ENCODE measurements around the gene EMCN. TPM values are rescaled to one million over a fixed set of nuclear protein-coding genes. Genes with fewer than 3 reads are reported as not detected.

EMCN gene
- total RNA-seq, 1 donor from 2014 or later = 4.3 TPM

DNA sequence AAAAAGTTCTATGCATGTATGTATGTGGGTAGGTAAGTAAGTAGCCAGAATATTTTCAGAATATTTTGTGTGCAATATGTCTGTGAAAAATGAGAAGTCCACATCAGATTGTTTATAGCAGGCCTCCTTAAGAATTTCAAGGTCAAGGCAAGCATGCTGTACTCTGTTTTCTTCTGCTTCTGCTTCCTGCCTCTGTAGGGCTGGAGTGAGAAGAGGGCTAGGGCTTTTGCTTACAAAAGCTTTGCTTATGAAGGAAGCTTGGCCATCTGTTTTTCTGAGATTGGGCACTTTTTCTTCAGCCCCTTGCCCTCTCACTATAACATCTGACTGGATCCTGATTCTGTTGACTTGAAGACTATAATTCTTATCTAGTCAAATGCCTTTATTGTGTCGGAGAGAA, 150.4 kb downstream of the EMCN start:
- no peaks in the 10 kb centered on the region for H3K9me3 Mint-ChIP-seq
- H3K36me3 Mint-ChIP-seq = no peaks in the 10 kb centered on the region
- H3K27ac Mint-ChIP-seq = no peak overlapping the region
- no peak for DNase-seq (ENCODE audit: low spot score in 2 of 2, unreplicated experiment in 2 of 2)
- H3K4me3 Mint-ChIP-seq = no peak overlapping the region
- no peaks in the 10 kb centered on the region for H3K27me3 Mint-ChIP-seq (ENCODE audit: low read depth)
- H3K4me1 Mint-ChIP-seq = no peaks in the 10 kb centered on the region
- TF ChIP-seq, protein P1, sequence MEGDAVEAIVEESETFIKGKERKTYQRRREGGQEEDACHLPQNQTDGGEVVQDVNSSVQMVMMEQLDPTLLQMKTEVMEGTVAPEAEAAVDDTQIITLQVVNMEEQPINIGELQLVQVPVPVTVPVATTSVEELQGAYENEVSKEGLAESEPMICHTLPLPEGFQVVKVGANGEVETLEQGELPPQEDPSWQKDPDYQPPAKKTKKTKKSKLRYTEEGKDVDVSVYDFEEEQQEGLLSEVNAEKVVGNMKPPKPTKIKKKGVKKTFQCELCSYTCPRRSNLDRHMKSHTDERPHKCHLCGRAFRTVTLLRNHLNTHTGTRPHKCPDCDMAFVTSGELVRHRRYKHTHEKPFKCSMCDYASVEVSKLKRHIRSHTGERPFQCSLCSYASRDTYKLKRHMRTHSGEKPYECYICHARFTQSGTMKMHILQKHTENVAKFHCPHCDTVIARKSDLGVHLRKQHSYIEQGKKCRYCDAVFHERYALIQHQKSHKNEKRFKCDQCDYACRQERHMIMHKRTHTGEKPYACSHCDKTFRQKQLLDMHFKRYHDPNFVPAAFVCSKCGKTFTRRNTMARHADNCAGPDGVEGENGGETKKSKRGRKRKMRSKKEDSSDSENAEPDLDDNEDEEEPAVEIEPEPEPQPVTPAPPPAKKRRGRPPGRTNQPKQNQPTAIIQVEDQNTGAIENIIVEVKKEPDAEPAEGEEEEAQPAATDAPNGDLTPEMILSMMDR (IDR thresholded peaks at IDR 0.05; ENCODE audit: unreplicated experiment) = no peak

DNA sequence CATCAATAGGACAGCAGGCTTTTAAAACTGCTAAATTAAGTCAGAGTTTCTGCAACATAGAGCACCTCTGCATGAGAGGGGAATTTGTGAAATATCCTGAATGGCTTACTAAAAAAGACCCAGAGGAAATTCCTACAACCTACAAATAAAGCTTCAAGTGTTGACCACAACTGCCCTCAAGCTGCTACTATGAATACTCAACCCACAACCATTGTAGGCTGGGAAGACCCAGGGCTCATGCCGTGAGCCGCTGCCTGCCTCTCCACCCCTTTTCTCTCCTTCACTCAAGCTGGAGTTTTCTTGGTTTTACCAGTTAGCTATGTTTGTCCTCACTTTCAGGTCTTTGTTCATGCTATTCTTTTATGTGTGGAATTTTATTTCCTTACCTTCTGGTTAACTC, 151.6 kb downstream of the EMCN start:
- H3K4me3 Mint-ChIP-seq = no peak overlapping the region
- H3K27ac Mint-ChIP-seq = no peak overlapping the region
- no peaks in the 10 kb centered on the region for H3K9me3 Mint-ChIP-seq
- no peaks in the 10 kb centered on the region for H3K4me1 Mint-ChIP-seq
- TF ChIP-seq, protein P1 (IDR thresholded peaks at IDR 0.05; ENCODE audit: unreplicated experiment) = no peak
- H3K27me3 Mint-ChIP-seq (ENCODE audit: low read depth) = no peaks in the 10 kb centered on the region
- DNase-seq (ENCODE audit: low spot score in 2 of 2, unreplicated experiment in 2 of 2) = no peak
- no peaks in the 10 kb centered on the region for H3K36me3 Mint-ChIP-seq

DNA sequence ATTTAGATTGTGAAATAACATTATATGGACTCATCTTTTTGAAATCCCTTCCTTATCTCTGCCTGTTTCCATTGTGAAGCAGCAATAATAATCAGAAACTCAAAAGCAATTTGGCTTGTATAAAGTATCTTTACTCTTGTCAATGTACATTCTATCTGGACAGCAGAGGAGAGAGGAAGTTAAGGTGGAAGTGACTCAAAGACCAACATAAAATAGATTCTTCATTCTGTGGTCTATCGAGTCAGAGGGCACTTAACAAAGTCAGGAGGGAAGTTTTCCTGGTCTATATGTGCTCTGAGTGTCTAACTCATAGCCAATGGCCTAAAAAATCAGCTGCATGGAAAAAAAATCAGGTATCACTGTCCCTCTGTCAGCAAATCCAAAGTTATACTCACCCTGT, 155.5 kb downstream of the EMCN start:
- no peak overlapping the region for H3K27ac Mint-ChIP-seq
- TF ChIP-seq, protein P1 (IDR thresholded peaks at IDR 0.05; ENCODE audit: unreplicated experiment) = no peak
- no peaks in the 10 kb centered on the region for H3K27me3 Mint-ChIP-seq (ENCODE audit: low read depth)
- peaks cover 20% of the 10 kb centered on the region for H3K9me3 Mint-ChIP-seq
- H3K36me3 Mint-ChIP-seq = peaks cover under 1% of the 10 kb centered on the region
- H3K4me1 Mint-ChIP-seq = no peaks in the 10 kb centered on the region
- no peak for DNase-seq (ENCODE audit: low spot score in 2 of 2, unreplicated experiment in 2 of 2)
- H3K4me3 Mint-ChIP-seq = no peak overlapping the region

DNA sequence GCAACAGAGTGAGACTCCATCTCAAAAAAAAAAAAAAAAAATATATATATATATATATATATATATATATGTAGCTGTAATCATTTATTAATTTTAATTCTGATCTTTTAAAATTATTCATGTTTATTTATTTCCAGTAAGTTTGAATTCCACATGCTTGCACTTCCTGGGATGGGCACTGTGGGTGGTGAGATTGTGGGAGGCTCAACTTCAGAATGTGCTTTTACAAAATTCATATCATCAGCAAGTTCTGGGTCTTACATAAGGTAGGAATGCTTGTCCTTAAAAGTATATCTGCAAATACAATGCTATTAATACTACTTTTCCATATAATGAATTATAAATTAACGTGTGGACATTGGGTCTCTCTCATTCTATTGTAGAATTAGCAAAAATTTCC, 156.5 kb downstream of the EMCN start:
- H3K36me3 Mint-ChIP-seq = peaks cover 2% of the 10 kb centered on the region
- no peaks in the 10 kb centered on the region for H3K27me3 Mint-ChIP-seq (ENCODE audit: low read depth)
- H3K27ac Mint-ChIP-seq = no peak overlapping the region
- no peak overlapping the region for H3K4me3 Mint-ChIP-seq
- TF ChIP-seq, protein P1 (IDR thresholded peaks at IDR 0.05; ENCODE audit: unreplicated experiment) = no peak
- H3K9me3 Mint-ChIP-seq = peaks cover 28% of the 10 kb centered on the region
- H3K4me1 Mint-ChIP-seq = no peaks in the 10 kb centered on the region
- no peak for DNase-seq (ENCODE audit: low spot score in 2 of 2, unreplicated experiment in 2 of 2)

DNA sequence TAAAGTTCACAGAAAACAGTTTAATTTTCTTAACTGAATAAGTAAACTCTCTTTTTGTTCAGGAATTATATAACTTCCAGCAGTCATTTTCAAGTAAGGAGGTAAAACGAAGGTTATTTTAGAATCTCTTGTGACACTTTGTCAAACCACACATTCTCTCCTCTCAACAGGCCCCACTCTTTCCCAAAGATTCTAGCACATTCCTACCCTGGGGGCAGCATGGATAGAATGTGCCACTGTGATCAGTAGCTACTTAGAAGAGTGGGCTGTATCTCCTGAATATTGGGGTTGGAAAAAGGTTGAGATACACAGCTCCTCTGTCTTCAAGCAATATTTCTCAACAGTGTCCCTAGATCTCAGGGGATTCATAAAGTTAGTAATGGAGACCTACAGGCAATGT, 157.6 kb downstream of the EMCN start:
- no peak overlapping the region for H3K4me3 Mint-ChIP-seq
- no peak overlapping the region for H3K27ac Mint-ChIP-seq
- no peaks in the 10 kb centered on the region for H3K27me3 Mint-ChIP-seq (ENCODE audit: low read depth)
- H3K9me3 Mint-ChIP-seq = peaks cover 34% of the 10 kb centered on the region
- no peaks in the 10 kb centered on the region for H3K4me1 Mint-ChIP-seq
- TF ChIP-seq, protein P1 (IDR thresholded peaks at IDR 0.05; ENCODE audit: unreplicated experiment) = no peak
- peaks cover 2% of the 10 kb centered on the region for H3K36me3 Mint-ChIP-seq
- DNase-seq (ENCODE audit: low spot score in 2 of 2, unreplicated experiment in 2 of 2) = no peak

DNA sequence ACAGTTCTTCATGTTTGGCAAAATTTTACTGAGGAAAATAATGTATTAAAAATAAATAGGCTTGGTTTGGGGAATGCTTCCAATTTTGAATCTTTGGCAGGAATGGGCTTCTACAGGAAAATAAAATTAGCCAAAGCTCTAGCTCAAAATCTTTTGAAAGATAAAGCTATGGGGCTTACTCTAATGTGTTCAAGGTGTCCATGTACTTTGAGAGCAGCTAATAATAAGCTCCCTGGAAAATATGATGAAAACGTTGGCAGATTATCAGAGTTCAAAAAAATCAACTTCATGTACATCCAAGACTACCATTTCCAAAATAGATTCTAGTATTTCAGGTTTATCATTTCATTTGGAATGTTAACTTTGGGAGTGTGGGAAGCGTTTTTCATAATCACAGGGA, 158.4 kb downstream of the EMCN start:
- TF ChIP-seq, protein P1 (IDR thresholded peaks at IDR 0.05; ENCODE audit: unreplicated experiment) = no peak
- peaks cover 34% of the 10 kb centered on the region for H3K9me3 Mint-ChIP-seq
- H3K4me3 Mint-ChIP-seq = no peak overlapping the region
- no peaks in the 10 kb centered on the region for H3K27me3 Mint-ChIP-seq (ENCODE audit: low read depth)
- H3K36me3 Mint-ChIP-seq = peaks cover 2% of the 10 kb centered on the region
- no peaks in the 10 kb centered on the region for H3K4me1 Mint-ChIP-seq
- H3K27ac Mint-ChIP-seq = no peak overlapping the region
- DNase-seq (ENCODE audit: low spot score in 2 of 2, unreplicated experiment in 2 of 2) = no peak

Data from mesothelial cell of epicardium (in vitro differentiated cells).